HEK293T (cell line): ENCODE measurements around the gene GPR34.
"Not testable (repeated sequence)": the region's sequence is repeated elsewhere in the genome, so short reads cannot be mapped to it uniquely, and the experiment has no call there.

Experiments used
- CTCF ChIA-PET: fragments of 350-600 bp; formaldehyde crosslinking; extraction: SDS; loops from one replicate; lab custom pipeline; 2021; ENCODE audit warnings: antibody characterized with exemption, inconsistent platforms; lab: Yijun Ruan, JAX
- POLR2A ChIA-PET: fragments of 350-600 bp; formaldehyde crosslinking; extraction: SDS; loops from one replicate; lab custom pipeline; 2020; ENCODE audit warnings: antibody characterized with exemption, inconsistent platforms; lab: Yijun Ruan, JAX
- DNase-seq: peaks from one replicate; pipeline ENCODE4 v3.0.0; 2012; ENCODE audit warnings: mixed read lengths; ENCODE audit errors: extremely low spot score
- ARNT ChIP-seq: fragments of 450-650 bp; IDR thresholded peaks from 2 replicates; pipeline ENCODE4 v1.6.1; 2017; ENCODE audit warnings: mild to moderate bottlenecking
- BHLHE40 ChIP-seq: fragments of 450-650 bp; IDR thresholded peaks from 2 replicates; pipeline ENCODE4 v1.6.1; 2016; ENCODE audit warnings: mild to moderate bottlenecking, moderate library complexity, borderline replicate concordance
- CTBP1 ChIP-seq: fragments of 450-650 bp; IDR thresholded peaks from 2 replicates; pipeline ENCODE4 v1.6.1; 2016; ENCODE audit warnings: borderline replicate concordance
- ELF4 ChIP-seq: fragments of 450-650 bp; IDR thresholded peaks from 2 replicates; pipeline ENCODE4 v1.6.1; 2017; ENCODE audit warnings: antibody characterized with exemption
- FOXA1 ChIP-seq: fragments of 450-650 bp; IDR thresholded peaks from 2 replicates; pipeline ENCODE4 v1.6.1; 2016; ENCODE audit warnings: mild to moderate bottlenecking
- FOXK2 ChIP-seq: fragments of 450-650 bp; IDR thresholded peaks from 2 replicates; pipeline ENCODE4 v1.6.1; 2016; ENCODE audit warnings: mild to moderate bottlenecking
- FOXM1 ChIP-seq: fragments of 450-650 bp; IDR thresholded peaks from 2 replicates; pipeline ENCODE4 v1.6.1; 2017; ENCODE audit warnings: mild to moderate bottlenecking, borderline replicate concordance
- HDGF ChIP-seq: fragments of 450-650 bp; IDR thresholded peaks from 2 replicates; pipeline ENCODE4 v1.6.1; 2017; ENCODE audit warnings: antibody characterized with exemption, borderline replicate concordance
- L3MBTL2 ChIP-seq: fragments of 450-650 bp; conservative IDR thresholded peaks from 2 replicates; pipeline ENCODE4 v1.6.1; 2016; ENCODE audit warnings: mild to moderate bottlenecking
- LEF1 ChIP-seq: fragments of 450-650 bp; IDR thresholded peaks from 2 replicates; pipeline ENCODE4 v1.6.1; 2017; ENCODE audit warnings: mild to moderate bottlenecking, borderline replicate concordance
- NFRKB ChIP-seq: fragments of 450-650 bp; IDR thresholded peaks from 2 replicates; pipeline ENCODE4 v1.6.1; 2016; ENCODE audit warnings: mild to moderate bottlenecking, moderate library complexity
- SP1 ChIP-seq: fragments of 450-650 bp; IDR thresholded peaks from 2 replicates; pipeline ENCODE4 v1.6.1; 2017
- SUZ12 ChIP-seq: fragments of 450-650 bp; IDR thresholded peaks from 2 replicates; pipeline ENCODE4 v1.6.1; 2016; ENCODE audit warnings: mild to moderate bottlenecking
- TARDBP ChIP-seq: fragments of 450-650 bp; IDR thresholded peaks from 2 replicates; pipeline ENCODE4 v1.6.1; 2016
- ZNF384 ChIP-seq: fragments of 450-650 bp; IDR thresholded peaks from 2 replicates; pipeline ENCODE4 v1.6.1; 2016
- TF ChIP-seq, protein P1 (sequence below): fragments of 450-650 bp; IDR thresholded peaks from 2 replicates; pipeline ENCODE4 v1.6.1; 2016

GPR34 gene

DNA sequence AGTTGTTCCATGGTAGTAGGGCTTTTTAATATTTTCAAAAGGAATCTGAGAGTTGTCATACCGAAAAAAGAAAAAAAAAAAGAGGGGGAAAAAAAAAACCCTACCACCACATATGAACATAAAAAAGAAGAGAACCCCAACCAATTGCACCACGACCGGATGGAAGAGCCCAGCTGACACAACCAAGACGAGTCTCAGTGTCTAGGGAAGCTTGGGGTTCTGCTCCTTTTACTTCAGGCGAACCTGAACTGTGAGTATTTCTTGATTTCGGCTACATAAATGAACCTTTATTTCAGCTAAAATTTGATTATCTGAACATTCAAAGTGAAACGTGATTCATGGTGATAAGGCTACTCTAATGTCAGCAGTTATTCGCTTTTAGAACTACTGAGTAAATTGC lies at the start of gene GPR34:
GPR34 (plus strand) TSS at position 139 of the 400 bp plus-strand sequence. CDS start 6,661 bp downstream, outside the sequence.
- DNase-seq, result no peak
- POLR2A ChIA-PET, result no interaction called here
- CTCF ChIA-PET, result no interaction called here
- TF ChIP-seq CTBP1 (no peak), L3MBTL2 (no peak), BHLHE40 (no peak), FOXA1 (no peak), FOXM1 (no peak), FOXK2 (no peak), LEF1 (no peak), SP1 (no peak), TARDBP (no peak), ZNF384 (no peak)

- DNase-seq, POLR2A ChIA-PET, CTCF ChIA-PET: not testable (repeated sequence)
Measured at GRCh38 chrX:41646201-41646600, 42.6 kb upstream of the GPR34 start.

GRCh38 chrX:41653125-41653524 lies 35.6 kb upstream of the GPR34 start:
- POLR2A ChIA-PET, result no interaction called here
- no peak for DNase-seq
- CTCF ChIA-PET, result no interaction called here
- TF ChIP-seq ARNT (no peak), SP1 (no peak), HDGF (no peak), ZNF384 (no peak), FOXM1 (no peak), TARDBP (no peak), FOXK2 (no peak), SUZ12 (no peak), BHLHE40 (no peak), FOXA1 (no peak), ELF4 (no peak), LEF1 (no peak), L3MBTL2 (no peak), CTBP1 (no peak), NFRKB (no peak)
- TF ChIP-seq, protein P1, sequence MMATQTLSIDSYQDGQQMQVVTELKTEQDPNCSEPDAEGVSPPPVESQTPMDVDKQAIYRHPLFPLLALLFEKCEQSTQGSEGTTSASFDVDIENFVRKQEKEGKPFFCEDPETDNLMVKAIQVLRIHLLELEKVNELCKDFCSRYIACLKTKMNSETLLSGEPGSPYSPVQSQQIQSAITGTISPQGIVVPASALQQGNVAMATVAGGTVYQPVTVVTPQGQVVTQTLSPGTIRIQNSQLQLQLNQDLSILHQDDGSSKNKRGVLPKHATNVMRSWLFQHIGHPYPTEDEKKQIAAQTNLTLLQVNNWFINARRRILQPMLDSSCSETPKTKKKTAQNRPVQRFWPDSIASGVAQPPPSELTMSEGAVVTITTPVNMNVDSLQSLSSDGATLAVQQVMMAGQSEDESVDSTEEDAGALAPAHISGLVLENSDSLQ, result no peak

GRCh38 chrX:41655101-41655500 lies 33.7 kb upstream of the GPR34 start:
- ChIA-PET POLR2A (no interaction called here), CTCF (no interaction called here)
- TF ChIP-seq CTBP1 (no peak), ARNT (no peak), BHLHE40 (no peak), NFRKB (no peak), HDGF (no peak), LEF1 (no peak), L3MBTL2 (no peak), ELF4 (no peak), SUZ12 (no peak), FOXA1 (no peak), TARDBP (no peak), FOXK2 (no peak), ZNF384 (no peak), FOXM1 (no peak)
- TF ChIP-seq, protein P1, result no peak
- no peak for DNase-seq

- TF ChIP-seq LEF1 (no peak), ARNT (no peak), SP1 (no peak), FOXA1 (no peak), SUZ12 (no peak), TARDBP (no peak), NFRKB (no peak), ELF4 (no peak), HDGF (no peak), CTBP1 (no peak), FOXM1 (no peak), ZNF384 (no peak), L3MBTL2 (no peak), FOXK2 (no peak), BHLHE40 (no peak)
- TF ChIP-seq, protein P1, result no peak
- no peak for DNase-seq
- ChIA-PET CTCF (no interaction called here), POLR2A (no interaction called here)
Measured at GRCh38 chrX:41655631-41656030, 33.1 kb upstream of the GPR34 start.

GRCh38 chrX:41661366-41662095 lies 27.2 kb upstream of the GPR34 start:
- POLR2A ChIA-PET, result no interaction called here
- CTCF ChIA-PET, result no interaction called here
- no peak for DNase-seq
- TF ChIP-seq FOXA1, result no peak

DNA sequence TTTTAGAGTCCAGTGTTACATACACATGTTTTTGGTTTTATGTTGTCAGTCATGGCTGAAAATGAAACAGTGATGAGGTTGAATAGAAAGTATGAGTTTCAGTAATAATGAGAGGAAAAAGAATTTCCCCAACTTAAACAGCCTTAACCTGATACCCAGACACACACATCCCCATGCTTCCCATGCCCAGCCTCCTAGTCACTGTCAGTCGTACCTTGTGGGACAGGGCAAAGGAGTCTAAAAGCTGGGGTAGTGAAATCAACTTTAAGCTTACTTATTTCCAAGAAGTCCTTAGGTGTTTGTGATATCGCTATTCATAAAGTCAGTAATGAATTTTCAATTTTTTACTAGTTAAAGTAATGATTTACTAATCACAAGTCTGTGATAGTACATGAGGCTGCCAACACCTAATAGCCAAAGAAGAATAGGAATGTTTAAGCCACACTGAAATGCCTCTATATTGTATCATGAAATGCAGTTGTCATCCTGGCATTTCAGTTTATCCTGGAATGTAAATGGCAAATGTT lies 24.3 kb upstream of the GPR34 start:
- CTCF ChIA-PET, result no interaction called here
- TF ChIP-seq BHLHE40 (no peak), L3MBTL2 (no peak), FOXM1 (no peak), FOXK2 (no peak), SUZ12 (no peak), NFRKB (no peak), ZNF384 (no peak), ARNT (no peak)
- TF ChIP-seq, protein P1, result no peak
- no peak for DNase-seq
- POLR2A ChIA-PET, result no interaction called here
